Thoracic aorta (tissue), 2 donors: ENCODE data around the gene NARS2. TPM values are rescaled to one million over a fixed set of nuclear protein-coding genes. Genes with fewer than 3 reads are reported as not detected.

Experiments used
- ATAC-seq: fragments of 150-250 bp; one replicate; pipeline ENCODE4 v1.8.0; 2017; ENCODE audit warnings: low read depth; ENCODE audit not compliant: insufficient number of reproducible peaks, low FRiP score
- DNase-seq: peaks from one replicate; pipeline ENCODE4 v3.0.0-alpha.2; 2020; ENCODE audit warnings: low spot score
- H3K27ac ChIP-seq, 2 donors: fragments of 200-600 bp; sonication (generic); 1 replicate in 1 of 2; 2 replicates in 1 of 2; pipeline ENCODE4 v1.5.1; 2016; ENCODE audit warnings: mild to moderate bottlenecking in 2 of 2, moderate library complexity in 2 of 2
- H3K27me3 ChIP-seq: fragments of 200-600 bp; sonication (generic); replicated peaks from 2 replicates; pipeline ENCODE4 v1.6.0; 2016; ENCODE audit warnings: mild to moderate bottlenecking; ENCODE audit not compliant: insufficient read depth
- H3K36me3 ChIP-seq: fragments of 200-600 bp; sonication (generic); one replicate; pipeline ENCODE4 v1.5.1; 2016
- H3K4me1 ChIP-seq, 2 donors: fragments of 200-600 bp; sonication (generic); 1 replicate in 1 of 2; 2 replicates in 1 of 2; pipeline versions ENCODE4 v1.5.1 to v1.6.0; 2016; ENCODE audit warnings: low read depth in 2 of 2, mild to moderate bottlenecking in 1 of 2; ENCODE audit not compliant: control insufficient read depth in 1 of 2
- H3K4me3 ChIP-seq: fragments of 200-600 bp; sonication (generic); 2 replicates; pipeline ENCODE4 v1.5.1; 2016; ENCODE audit warnings: mild to moderate bottlenecking
- H3K9me3 ChIP-seq: fragments of 200-600 bp; sonication (generic); 2 replicates; pipeline ENCODE4 v1.5.1; 2016
- CTCF ChIP-seq: fragments of 200-600 bp; sonication (generic); IDR thresholded peaks from one replicate; pipeline ENCODE4 v1.5.1; 2019; ENCODE audit warnings: antibody characterized with exemption
- total RNA-seq, 2 donors: library from RNA; depleted of rRNA; stranded (reverse); fragments of >200 nt; gene quantifications; one replicate each; pipeline versions ENCODE4 v1.1.0 to v1.2.3, GENCODE V29; 2016

The NARS2 gene
- total RNA-seq, 2 donors from 2014 or later: 5.6 to 9.2 TPM

- no peak overlapping the region for H3K4me3 ChIP-seq
- ATAC-seq: no peak
- H3K27ac ChIP-seq: no peak overlapping the region
- H3K4me1 ChIP-seq: peaks cover 26 to 29% of the 10 kb centered on the region in 2 donors
- DNase-seq: no peak
- H3K9me3 ChIP-seq: no peaks in the 10 kb centered on the region
- H3K27me3 ChIP-seq: no peaks in the 10 kb centered on the region
- TF ChIP-seq CTCF: no peak
- no peaks in the 10 kb centered on the region for H3K36me3 ChIP-seq
Observed at GRCh38 chr11:78390809-78391208, 183.9 kb downstream of the NARS2 start.

GRCh38 chr11:78386215-78386941 is 188.3 kb downstream of the NARS2 start:
- DNase-seq (no peak), ATAC-seq (no peak)
- H3K4me3 ChIP-seq: no peak overlapping the region
- H3K9me3 ChIP-seq: no peaks in the 10 kb centered on the region
- no peak overlapping the region for H3K27ac ChIP-seq
- H3K27me3 ChIP-seq: no peaks in the 10 kb centered on the region
- H3K4me1 ChIP-seq: peaks cover 13 to 25% of the 10 kb centered on the region in 2 donors
- H3K36me3 ChIP-seq: no peaks in the 10 kb centered on the region
- TF ChIP-seq CTCF: no peak

Other genes starting within 250 kb of the NARS2 start
- gene GAB2, start 157.0 kb downstream of the NARS2 start, total RNA-seq: 10 to 100 TPM; 65.4 to 91.5 TPM